Tibial artery (tissue), 4 donors: Measurements from ENCODE around the gene XIRP1.
"Not testable (repeated sequence)": the region's sequence is repeated elsewhere in the genome, so short reads cannot be mapped to it uniquely, and the experiment has no call there.

Experiments
- DNase-seq, 2 donors: peaks; one replicate each; pipeline ENCODE4 v3.0.0-alpha.2; 2019
- H3K27ac ChIP-seq, 2 donors: fragments of 200-600 bp; sonication (generic) in 1 of 2; 1 replicate in 1 of 2; 2 replicates in 1 of 2; pipeline ENCODE4 v1.5.1; 2018 to 2019; ENCODE audit warnings: mild to moderate bottlenecking in 1 of 2
- H3K27me3 ChIP-seq, 2 donors: fragments of 200-600 bp; sonication (generic) in 1 of 2; one replicate each; pipeline versions ENCODE4 v1.5.1 to v1.6.0; 2016 to 2019
- H3K36me3 ChIP-seq, 3 donors: fragments of 200-600 bp; sonication (generic) in 2 of 3; one replicate each; pipeline ENCODE4 v1.5.1; 2016 to 2019; ENCODE audit warnings: mild to moderate bottlenecking in 2 of 3
- H3K4me1 ChIP-seq, 4 donors: fragments of 200-600 bp; sonication (generic) in 2 of 4; 1 replicate in 3 of 4; 2 replicates in 1 of 4; pipeline ENCODE4 v1.5.1; 2016 to 2019
- H3K4me3 ChIP-seq, 2 donors: fragments of 200-600 bp; sonication (generic) in 1 of 2; 1 replicate in 1 of 2; 2 replicates in 1 of 2; pipeline ENCODE4 v1.5.1; 2018 to 2019; ENCODE audit warnings: mild to moderate bottlenecking in 2 of 2
- H3K9me3 ChIP-seq, 3 donors: fragments of 200-600 bp; sonication (generic) in 1 of 3; one replicate each; pipeline ENCODE4 v1.5.1; 2016 to 2019
- CTCF ChIP-seq, 2 experiments: fragments of 200-600 bp in 1 of 2; fragments of 450-650 bp in 1 of 2; IDR thresholded peaks; one replicate each; pipeline ENCODE4 v1.5.1; 2017 to 2019; ENCODE audit warnings: antibody characterized with exemption in 2 of 2, mild to moderate bottlenecking in 1 of 2, moderate library complexity in 1 of 2
- intact Hi-C: fragments of 100-400 bp; cut with DNase I; formaldehyde crosslinking; loops from one replicate; pipeline ENCODE4 v1.15.0; 2023; ENCODE audit warnings: low total_unique reads

XIRP1 gene

GRCh38 chr3:39230453-39230852 is 38.1 kb upstream of the XIRP1 start:
- Histone ChIP-seq H3K27me3 (peaks cover 0 to 15% of the 10 kb centered on the region in 2 donors), H3K9me3 (no peaks in the 10 kb centered on the region), H3K27ac (no peak overlapping the region), H3K4me3 (no peak overlapping the region), H3K4me1 (no peaks in the 10 kb centered on the region), H3K36me3 (no peaks in the 10 kb centered on the region)
- no peak for TF ChIP-seq CTCF (IDR thresholded peaks at IDR 0.05)
- no peak for DNase-seq
- intact Hi-C loops: no loop called here

- TF ChIP-seq CTCF (IDR thresholded peaks at IDR 0.05): no peak
- Histone ChIP-seq H3K4me1 (no peaks in the 10 kb centered on the region), H3K27me3 (no peaks in the 10 kb centered on the region), H3K4me3 (no peak overlapping the region), H3K36me3 (no peaks in the 10 kb centered on the region), H3K27ac (no peak overlapping the region), H3K9me3 (no peaks in the 10 kb centered on the region)
- intact Hi-C loops: no loop called here
- no peak for DNase-seq
Observed at GRCh38 chr3:39228496-39228895, 36.1 kb upstream of the XIRP1 start.

- H3K27me3 ChIP-seq, H3K4me3 ChIP-seq, H3K4me1 ChIP-seq, H3K27ac ChIP-seq, H3K36me3 ChIP-seq, DNase-seq, H3K9me3 ChIP-seq, intact Hi-C loops: not testable (repeated sequence)
Observed at GRCh38 chr3:39227596-39227995, 35.2 kb upstream of the XIRP1 start.

GRCh38 chr3:39226106-39226741 is 33.8 kb upstream of the XIRP1 start:
- H3K4me3 ChIP-seq: no peak overlapping the region
- H3K4me1 ChIP-seq: no peaks in the 10 kb centered on the region
- no peak for DNase-seq
- H3K36me3 ChIP-seq: no peaks in the 10 kb centered on the region
- H3K27ac ChIP-seq: no peak overlapping the region
- no peaks in the 10 kb centered on the region for H3K9me3 ChIP-seq
- TF ChIP-seq CTCF (IDR thresholded peaks at IDR 0.05): no peak
- intact Hi-C loops: no loop called here
- no peaks in the 10 kb centered on the region for H3K27me3 ChIP-seq

GRCh38 chr3:39224288-39224687 is 31.9 kb upstream of the XIRP1 start:
- Histone ChIP-seq H3K4me1 (no peaks in the 10 kb centered on the region), H3K4me3 (no peak overlapping the region), H3K27ac (no peak overlapping the region), H3K9me3 (no peaks in the 10 kb centered on the region), H3K36me3 (no peaks in the 10 kb centered on the region), H3K27me3 (peaks cover 0 to 5% of the 10 kb centered on the region in 2 donors)
- intact Hi-C loops: no loop called here
- no peak for DNase-seq
- TF ChIP-seq CTCF (IDR thresholded peaks at IDR 0.05): no peak

- DNase-seq: no peak
- no peak overlapping the region for H3K4me3 ChIP-seq
- H3K27me3 ChIP-seq: peaks cover 0 to 5% of the 10 kb centered on the region in 2 donors
- H3K4me1 ChIP-seq: no peaks in the 10 kb centered on the region
- TF ChIP-seq CTCF (IDR thresholded peaks at IDR 0.05): no peak
- intact Hi-C loops: no loop called here
- no peak overlapping the region for H3K27ac ChIP-seq
- H3K9me3 ChIP-seq: no peaks in the 10 kb centered on the region
- no peaks in the 10 kb centered on the region for H3K36me3 ChIP-seq
Observed at GRCh38 chr3:39222939-39223338, 30.5 kb upstream of the XIRP1 start.
